Measurements from ENCODE around the gene ARX. TPM values are rescaled to one million over a fixed set of nuclear protein-coding genes. Genes with fewer than 3 reads are reported as not detected.
A peak's percentile ranks its signal among the peaks of the same experiment; 100 is the strongest.

The ARX gene
- total RNA-seq (2014; rRNA removed; shearing (Covaris generic); ENCODE audit: low replicate concordance): not detected in 2 replicates

DNA sequence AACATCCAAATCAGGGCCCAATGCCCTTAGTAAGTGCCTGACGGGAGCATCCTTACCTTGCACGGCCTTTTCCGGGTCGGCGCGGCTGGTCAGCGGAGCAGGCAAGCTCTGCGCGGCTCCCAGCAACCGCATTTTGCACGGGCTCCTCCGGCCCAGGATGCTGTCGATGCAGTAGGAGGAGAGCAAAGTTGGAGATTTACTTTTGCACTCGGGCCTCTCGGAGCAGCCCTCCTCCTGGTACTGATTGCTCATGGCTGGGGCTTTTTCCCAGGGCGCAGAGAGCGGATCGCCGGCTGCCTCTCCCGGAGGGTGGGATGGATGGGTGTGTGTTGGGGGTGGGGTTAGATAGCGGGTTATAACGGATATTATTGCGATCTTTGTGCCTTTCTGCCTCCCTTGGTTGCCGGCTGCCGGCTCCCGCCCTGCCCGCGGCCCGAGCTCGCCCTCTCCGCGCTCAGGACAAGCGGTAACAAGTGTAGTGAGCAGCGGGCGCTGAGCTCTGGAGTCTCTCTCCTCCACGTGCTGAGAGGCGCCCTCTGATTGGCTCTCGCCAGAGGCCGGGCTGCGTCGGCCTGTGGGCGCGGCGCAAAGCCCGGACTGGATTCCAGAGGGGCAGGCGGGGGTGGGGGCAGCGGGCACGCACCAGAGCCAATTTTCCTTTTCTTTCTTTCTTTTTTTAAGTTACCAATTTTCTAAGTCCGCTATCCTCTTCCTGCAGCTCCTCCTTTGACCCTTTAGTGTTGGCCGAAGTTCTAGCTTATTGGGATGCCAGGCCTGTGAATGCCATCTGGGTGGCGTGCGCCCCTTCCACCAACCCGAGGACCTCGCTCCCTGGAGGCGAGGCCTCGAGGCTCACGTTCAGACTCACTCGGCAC, at the start of gene ARX:
Gene ARX (minus strand): TSS at position 480 of the 875 bp plus-strand sequence. CDS start 228 bp downstream, at position 252.
- in situ Hi-C loops (cut with HindIII; ENCODE audit: low pct_unique_long_range_greater_than_20kb, low sequenced_read_pairs): no loop called here
- DNase-seq (ENCODE audit: low read depth): peak; percentile 63

- in situ Hi-C loops (cut with HindIII; ENCODE audit: low pct_unique_long_range_greater_than_20kb, low sequenced_read_pairs): no loop called here
- no peak for DNase-seq (ENCODE audit: low read depth)
These were observed 43.5 kb upstream of the ARX start for GRCh38 chrX:25059273-25059672.

GRCh38 chrX:25052798-25053534, 37.2 kb upstream of the ARX start:
- in situ Hi-C loops (cut with HindIII; ENCODE audit: low pct_unique_long_range_greater_than_20kb, low sequenced_read_pairs): no loop called here
- no peak for DNase-seq (ENCODE audit: low read depth)

- DNase-seq (ENCODE audit: low read depth): no peak
- in situ Hi-C loops (cut with HindIII; ENCODE audit: low pct_unique_long_range_greater_than_20kb, low sequenced_read_pairs): no loop called here
These were observed 34.2 kb upstream of the ARX start for GRCh38 chrX:25049971-25050370.

DNA sequence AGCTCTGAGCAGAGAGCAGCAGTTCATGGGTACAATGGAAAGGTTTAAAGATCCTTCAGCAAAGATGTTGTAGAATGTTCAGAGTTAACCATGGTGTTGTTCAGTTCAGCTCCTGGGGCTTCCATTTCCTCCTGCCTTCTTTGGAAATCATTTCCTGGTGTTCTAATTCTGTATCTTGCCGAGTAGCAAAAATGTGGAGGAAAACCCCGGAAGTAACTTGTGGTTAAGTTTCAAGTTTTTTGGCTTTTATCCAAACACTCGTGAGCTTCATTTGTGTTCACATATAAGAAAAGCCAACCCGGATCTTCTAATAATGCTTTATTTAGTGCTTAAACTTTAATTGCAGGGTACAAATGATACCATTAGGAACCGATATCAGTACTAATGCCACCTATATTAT, 33.6 kb upstream of the ARX start:
- DNase-seq (ENCODE audit: low read depth): no peak
- in situ Hi-C loops (cut with HindIII; ENCODE audit: low pct_unique_long_range_greater_than_20kb, low sequenced_read_pairs): no loop called here

GRCh38 chrX:25048178-25048577, 32.4 kb upstream of the ARX start:
- in situ Hi-C loops (cut with HindIII; ENCODE audit: low pct_unique_long_range_greater_than_20kb, low sequenced_read_pairs): no loop called here
- no peak for DNase-seq (ENCODE audit: low read depth)

- in situ Hi-C loops (cut with HindIII; ENCODE audit: low pct_unique_long_range_greater_than_20kb, low sequenced_read_pairs): no loop called here
- no peak for DNase-seq (ENCODE audit: low read depth)
These were observed 27.4 kb upstream of the ARX start for GRCh38 chrX:25043192-25043591.

GRCh38 chrX:25039036-25039435, 23.3 kb upstream of the ARX start:
- in situ Hi-C loops (cut with HindIII; ENCODE audit: low pct_unique_long_range_greater_than_20kb, low sequenced_read_pairs): no loop called here
- no peak for DNase-seq (ENCODE audit: low read depth)

DNA sequence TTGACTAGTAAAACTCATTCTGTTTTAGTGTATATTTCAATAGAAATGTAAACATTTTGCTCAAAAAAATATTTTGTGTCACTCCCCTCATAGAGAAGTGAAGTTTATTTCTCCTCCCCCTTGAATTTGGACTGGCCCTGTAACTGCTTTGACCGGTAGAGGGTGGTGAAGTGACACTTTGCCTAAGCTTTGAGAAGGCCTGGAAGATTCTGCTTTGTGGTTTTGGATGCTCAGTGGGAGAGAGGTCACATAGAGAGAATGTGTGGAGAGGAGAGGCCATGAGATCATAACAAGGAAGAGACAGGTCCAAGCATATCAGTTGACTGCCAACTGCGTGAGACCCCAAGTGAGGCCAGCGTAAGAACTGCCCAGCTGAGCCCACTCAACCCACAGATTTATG, 19.1 kb upstream of the ARX start:
- in situ Hi-C loops (cut with HindIII; ENCODE audit: low pct_unique_long_range_greater_than_20kb, low sequenced_read_pairs): no loop called here
- no peak for DNase-seq (ENCODE audit: low read depth)

DNA sequence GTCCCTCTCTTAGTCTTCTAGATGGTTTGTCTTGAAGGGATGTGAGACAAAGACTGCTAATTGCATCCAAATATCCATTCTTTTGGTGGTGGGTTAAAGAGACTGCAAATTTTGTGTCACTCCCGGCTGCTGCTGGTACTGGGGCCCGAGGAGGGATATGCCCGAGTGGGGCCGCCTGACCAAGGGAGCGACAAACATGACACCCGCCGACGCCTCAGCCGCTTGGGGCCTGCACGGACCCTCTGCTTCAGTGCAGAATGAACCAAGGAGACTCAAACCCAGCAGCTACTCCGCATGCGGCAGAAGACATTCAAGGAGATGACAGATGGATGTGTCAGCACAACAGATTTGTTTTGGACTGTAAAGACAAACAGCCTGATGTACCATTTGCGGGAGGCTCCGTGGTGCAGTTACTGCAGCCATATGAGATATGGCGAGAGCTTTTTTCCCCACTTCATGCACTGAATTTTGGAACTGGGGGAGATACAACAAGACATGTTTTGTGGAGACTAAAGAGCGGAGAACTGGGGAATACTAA, 13.6 kb upstream of the ARX start:
- DNase-seq (ENCODE audit: low read depth): no peak
- in situ Hi-C loops (cut with HindIII; ENCODE audit: low pct_unique_long_range_greater_than_20kb, low sequenced_read_pairs): no loop called here

DNA sequence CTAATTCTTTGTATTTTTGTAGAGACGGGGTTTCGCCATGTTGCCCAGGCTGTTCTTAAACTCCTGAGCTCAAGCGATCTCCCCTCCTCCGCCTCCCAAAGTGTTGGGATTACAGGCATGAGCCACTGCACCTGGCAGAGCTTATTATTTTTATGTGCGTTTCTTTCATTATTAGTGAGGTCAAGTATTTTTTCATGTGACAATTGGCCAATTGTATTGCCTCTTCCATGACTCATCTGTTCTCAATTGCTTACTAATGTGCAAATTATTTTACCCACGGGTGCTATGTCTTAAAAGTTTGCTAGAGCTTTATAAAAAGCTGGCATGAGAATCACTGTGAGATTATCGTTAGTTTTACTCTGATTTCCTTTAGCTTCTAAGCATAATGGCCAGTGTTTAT, 13.0 kb upstream of the ARX start:
- peak; percentile 44 for DNase-seq (ENCODE audit: low read depth)
- in situ Hi-C loops (cut with HindIII; ENCODE audit: low pct_unique_long_range_greater_than_20kb, low sequenced_read_pairs): no loop called here

DNA sequence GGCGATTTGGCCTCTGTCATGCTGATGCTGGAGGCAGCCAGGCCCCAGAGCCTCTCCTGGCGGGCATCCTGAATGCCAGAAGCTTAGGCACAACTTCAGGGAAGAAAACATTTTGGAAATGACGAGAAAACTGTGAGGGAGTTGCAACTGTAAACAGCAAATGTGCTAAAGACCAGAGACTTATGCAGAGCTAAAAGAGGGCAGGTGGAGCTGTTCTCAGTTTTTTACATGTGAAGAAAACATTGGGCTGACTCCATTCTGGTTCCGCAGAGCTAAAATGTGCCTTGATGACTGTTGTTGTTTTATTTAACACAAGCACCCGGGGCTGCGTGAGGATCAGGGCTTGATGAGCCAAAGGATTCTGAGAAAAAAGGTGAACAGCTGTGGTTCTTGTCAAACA, 10.8 kb upstream of the ARX start:
- in situ Hi-C loops (cut with HindIII; ENCODE audit: low pct_unique_long_range_greater_than_20kb, low sequenced_read_pairs): no loop called here

DNA sequence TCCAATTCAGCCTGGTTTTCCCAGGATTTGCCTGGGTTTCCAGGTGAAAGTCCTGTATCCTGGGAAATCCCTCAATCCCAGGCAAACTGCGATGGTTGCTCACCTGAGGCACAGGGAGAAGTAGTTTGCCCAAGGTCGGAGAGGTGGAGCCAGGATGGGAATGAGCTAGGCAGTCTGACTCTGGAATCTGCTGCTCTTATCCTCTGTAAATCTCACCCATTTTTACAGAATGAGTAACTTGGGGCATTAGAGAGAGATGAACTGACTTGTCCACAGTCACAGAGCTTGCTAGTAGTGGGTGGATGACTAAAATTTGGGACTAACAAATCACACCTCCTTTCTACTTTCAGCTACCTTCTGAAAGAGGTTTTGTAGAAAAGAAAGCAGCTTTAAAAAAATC, 9.8 kb upstream of the ARX start:
- no peak for DNase-seq (ENCODE audit: low read depth)
- in situ Hi-C loops (cut with HindIII; ENCODE audit: low pct_unique_long_range_greater_than_20kb, low sequenced_read_pairs): no loop called here

More for the DNA sequence above, 10.8 kb upstream of the ARX start:
- DNase-seq (ENCODE audit: low read depth): no peak

DNA sequence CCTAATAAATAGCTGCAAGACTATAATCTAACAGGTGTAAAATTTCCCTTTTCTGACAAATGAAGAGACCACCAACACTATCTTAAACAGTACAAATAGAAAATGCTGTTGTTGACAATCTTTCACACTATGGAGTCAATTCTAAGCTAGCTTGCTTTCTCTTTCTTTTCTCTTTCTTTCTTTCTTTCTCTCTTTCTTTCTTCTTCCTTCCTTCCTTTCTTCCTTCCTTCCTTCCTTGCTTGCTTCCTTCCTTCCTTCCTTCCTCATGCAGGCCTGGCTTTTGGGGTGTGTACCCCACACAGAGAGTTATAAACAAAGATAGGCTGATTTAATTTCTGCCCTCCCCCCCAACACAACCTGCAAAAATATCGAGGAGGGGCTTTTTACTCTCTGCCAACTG, 8.1 kb upstream of the ARX start:
- in situ Hi-C loops (cut with HindIII; ENCODE audit: low pct_unique_long_range_greater_than_20kb, low sequenced_read_pairs): no loop called here
- DNase-seq (ENCODE audit: low read depth): no peak

DNA sequence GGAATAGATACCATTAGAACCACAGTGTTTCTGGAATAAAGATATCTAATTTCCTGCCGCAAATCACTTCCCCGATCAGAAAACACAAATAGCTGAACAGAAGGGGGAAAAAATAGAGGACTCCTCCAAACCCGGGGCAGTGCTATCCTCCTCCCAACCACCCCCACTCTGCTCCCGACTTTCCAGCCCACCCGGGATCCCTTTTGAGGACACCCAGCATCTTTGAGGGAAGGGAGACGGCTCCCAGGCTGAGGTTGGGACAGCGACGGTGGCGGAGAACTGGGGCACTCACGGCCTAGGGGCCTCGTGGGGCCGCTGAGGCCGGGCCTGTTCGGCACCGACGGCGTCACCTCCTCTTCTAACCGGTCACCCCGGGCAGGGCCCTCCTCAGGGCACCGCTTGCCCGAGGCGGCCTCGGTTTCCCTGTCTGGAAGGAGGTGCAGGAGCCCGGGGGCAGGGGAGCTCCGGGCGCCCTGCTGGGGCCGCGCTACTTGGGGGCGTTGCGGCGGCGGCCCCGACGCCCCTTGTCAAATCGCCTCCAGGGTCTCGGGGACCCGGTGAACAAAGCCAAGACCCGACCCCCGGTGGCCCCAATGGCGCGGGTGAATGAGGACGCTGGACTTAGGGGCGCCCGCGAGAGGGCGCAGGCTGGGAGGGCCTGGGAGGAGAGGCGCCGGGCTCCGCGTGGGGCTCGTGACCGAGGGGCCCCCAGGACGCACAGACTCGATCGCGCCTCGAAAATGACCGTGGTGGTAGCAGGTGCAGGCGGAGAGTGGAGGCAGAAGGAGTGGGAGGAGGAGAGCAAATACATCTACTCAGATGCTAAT, 6.9 kb upstream of the ARX start:
- in situ Hi-C loops (cut with HindIII; ENCODE audit: low pct_unique_long_range_greater_than_20kb, low sequenced_read_pairs): no loop called here

GRCh38 chrX:25020905-25021449, 5.2 kb upstream of the ARX start:
- no peak for DNase-seq (ENCODE audit: low read depth)

More for the DNA sequence above, 6.9 kb upstream of the ARX start:
- DNase-seq (ENCODE audit: low read depth): no peak

DNA sequence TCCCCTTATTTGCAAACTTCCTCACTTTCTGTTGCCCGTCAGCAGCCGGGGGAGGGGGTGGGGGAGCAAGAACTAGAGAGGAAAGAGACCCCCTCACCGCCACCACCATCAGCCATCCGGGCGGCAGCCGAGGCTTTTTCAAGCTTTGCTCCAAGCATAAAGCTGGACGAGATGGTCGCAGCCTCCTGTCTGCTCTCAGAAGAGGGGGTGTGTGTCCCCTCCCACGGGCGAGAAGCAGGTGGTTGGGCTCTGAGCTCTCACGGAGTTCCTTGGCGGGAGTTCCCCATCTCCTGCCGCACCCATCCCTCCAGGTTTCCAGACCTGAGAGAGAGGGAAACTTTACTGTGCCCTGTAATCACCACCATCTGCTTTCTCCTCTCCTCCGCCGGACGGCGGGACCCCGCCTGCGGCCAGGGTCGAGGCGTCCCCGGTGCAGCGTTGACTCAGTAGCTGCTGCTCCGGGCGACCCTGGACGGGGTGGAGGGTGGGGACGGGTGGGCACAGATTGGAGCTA, 4.7 kb upstream of the ARX start:
- in situ Hi-C loops (cut with HindIII; ENCODE audit: low pct_unique_long_range_greater_than_20kb, low sequenced_read_pairs): no loop called here
- DNase-seq (ENCODE audit: low read depth): no peak

More at GRCh38 chrX:25020905-25021449, 5.2 kb upstream of the ARX start:
- in situ Hi-C loops (cut with HindIII; ENCODE audit: low pct_unique_long_range_greater_than_20kb, low sequenced_read_pairs): no loop called here

Measured in Caki2 (cell line).